GM18511 (cell line): ENCODE measurements around the gene ITPK1.
"Not testable (repeated sequence)": the region's sequence is repeated elsewhere in the genome, so short reads cannot be mapped to it uniquely, and the experiment has no call there.

ENCODE experiments used
- ATAC-seq: cut with Tn5 transposase; IDR thresholded peaks from one replicate; pipeline ENCODE4 v1.9.1; 2021; ENCODE audit warnings: mild to moderate bottlenecking, moderate library complexity; ENCODE audit not compliant: unreplicated experiment

Gene ITPK1

GRCh38 chr14:93115821-93116675 lies at the start of gene ITPK1:
Gene ITPK1 (minus strand): TSS chr14:93115925. CDS start chr14:93115163, 762 bp downstream.
- peak; percentile 66 for ATAC-seq

DNA sequence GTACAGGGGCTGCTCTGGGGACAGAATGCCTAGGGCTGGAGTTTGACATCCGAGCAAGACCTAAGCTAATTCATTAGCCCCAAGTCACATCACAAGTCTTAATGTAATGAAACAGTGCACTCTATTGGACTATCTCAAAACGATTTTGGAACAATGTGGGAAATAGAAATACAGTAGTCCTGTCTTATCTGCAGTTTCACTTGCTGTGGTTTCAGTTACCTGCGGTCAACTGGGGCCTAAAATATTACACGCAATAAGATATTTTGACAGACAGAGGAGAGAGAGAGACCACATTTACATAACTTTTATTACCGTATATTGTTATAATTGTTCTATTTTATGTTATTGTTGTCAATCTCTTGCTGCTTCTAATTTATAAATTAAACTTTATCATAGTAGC lies 47.8 kb upstream of the ITPK1 start:
- no peak for ATAC-seq

GRCh38 chr14:93161411-93161940 lies 45.8 kb upstream of the ITPK1 start:
- no peak for ATAC-seq

DNA sequence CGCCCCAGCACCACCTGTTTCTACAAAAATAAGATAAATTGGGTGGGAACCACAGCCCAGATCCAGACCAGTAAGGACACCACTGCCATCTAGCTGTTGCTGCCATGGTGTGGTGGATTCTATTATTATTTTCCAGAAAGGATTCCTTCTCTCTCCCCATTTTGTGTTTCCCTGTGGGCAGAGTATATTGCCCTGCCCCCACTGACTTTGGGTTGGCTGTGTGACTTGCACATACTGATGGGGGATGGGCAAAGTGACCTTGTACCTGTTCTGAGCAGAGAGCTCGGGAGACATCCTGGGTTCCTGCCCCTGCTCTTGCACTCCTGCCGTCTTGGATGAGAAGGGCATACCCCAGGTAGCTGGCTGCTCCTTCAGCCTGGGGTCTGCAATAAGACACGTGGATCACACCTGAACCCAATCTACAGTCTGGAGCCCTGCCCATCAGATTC lies 44.7 kb upstream of the ITPK1 start:
- ATAC-seq = no peak

GRCh38 chr14:93159625-93160352 lies 44.1 kb upstream of the ITPK1 start:
- not testable (repeated sequence) for ATAC-seq

- not testable (repeated sequence) for ATAC-seq
Observed at GRCh38 chr14:93158349-93158748, 42.6 kb upstream of the ITPK1 start.

GRCh38 chr14:93156693-93157369 lies 41.1 kb upstream of the ITPK1 start:
- no peak for ATAC-seq

DNA sequence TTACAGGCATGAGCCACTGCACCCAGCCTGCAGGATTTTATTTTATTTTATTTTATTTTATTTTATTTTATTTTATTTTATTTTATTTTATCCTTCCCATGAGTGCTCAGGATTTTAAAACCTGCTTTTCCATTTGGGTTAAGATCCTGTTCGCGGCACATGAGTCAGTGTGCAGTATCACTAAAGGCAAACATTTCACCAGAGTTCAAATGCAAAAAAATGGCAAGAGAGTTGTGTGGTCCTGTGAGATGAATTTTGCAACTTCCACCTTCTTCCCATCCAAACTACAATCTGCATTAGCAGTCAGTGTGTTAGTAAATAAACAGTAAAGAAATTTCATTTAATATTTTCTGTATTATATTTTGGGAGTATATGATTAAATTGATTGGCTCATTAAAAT lies 39.9 kb upstream of the ITPK1 start:
- no peak for ATAC-seq

DNA sequence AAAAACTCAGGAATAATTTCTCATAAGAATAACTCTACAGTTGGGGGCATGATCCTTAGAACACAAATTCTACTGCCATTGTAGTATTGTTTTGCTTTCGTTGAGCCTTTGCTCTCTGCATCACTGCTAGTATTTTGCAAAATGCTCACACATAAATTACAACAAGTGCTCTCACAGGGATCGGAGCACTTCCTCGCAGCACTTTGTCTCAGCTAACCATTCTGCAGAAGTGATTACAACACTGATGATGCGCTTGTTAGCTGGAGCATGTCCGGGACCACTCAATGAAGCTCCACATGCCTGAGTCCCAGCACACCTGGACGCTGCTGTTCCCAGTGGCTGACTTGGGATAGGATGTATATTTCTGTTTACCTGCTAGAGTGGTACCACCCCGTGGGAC lies 37.4 kb upstream of the ITPK1 start:
- no peak for ATAC-seq

DNA sequence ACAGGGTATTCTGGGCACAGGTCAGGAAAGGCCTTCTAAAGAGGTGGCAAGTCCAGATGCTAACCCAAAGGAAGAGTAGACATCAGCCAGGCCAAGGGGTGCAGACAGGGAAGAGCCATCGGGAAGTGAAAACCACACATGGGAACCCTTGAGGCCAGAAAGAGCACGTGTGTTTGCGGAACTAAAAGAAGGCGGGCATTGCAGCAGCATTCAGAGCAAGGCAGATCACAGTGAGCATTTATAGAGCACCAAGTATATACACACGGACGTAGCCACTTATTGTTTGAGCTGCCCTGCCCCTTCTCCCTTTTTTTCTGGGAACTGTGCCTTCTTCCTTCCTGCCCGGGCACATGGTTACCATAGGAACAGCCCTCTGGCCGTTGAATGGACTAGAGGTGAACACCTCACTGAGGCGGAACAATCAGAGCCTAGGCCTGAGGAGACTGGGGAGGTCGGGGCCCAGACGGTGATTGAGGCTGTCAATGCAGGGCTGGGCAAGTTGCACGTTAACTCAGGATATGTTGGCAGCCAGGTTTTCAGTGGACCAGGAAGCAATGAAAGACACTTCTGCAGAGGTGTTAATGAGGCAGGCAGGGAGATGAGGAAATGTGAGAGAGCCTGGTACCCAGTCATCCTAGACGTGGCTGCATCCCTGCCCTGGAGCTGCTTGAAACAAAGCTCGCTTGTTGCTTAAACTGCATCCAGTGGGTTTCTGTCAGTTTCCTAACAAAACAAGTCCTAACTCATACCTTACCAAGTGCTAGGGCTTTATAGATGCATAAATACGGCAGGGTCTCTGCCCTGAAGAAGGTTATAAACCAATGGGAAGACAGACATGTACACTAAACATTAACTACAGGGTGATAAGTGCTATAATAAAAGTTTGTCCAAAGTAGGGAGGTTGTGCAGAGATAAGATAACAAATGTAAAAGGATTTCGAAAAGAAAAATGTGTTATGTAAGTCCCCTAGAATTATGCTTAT lies 34.8 kb upstream of the ITPK1 start:
- ATAC-seq = no peak

- no peak for ATAC-seq
Observed at GRCh38 chr14:93148979-93149378, 33.3 kb upstream of the ITPK1 start.

GRCh38 chr14:93146119-93146518 lies 30.4 kb upstream of the ITPK1 start:
- no peak for ATAC-seq

DNA sequence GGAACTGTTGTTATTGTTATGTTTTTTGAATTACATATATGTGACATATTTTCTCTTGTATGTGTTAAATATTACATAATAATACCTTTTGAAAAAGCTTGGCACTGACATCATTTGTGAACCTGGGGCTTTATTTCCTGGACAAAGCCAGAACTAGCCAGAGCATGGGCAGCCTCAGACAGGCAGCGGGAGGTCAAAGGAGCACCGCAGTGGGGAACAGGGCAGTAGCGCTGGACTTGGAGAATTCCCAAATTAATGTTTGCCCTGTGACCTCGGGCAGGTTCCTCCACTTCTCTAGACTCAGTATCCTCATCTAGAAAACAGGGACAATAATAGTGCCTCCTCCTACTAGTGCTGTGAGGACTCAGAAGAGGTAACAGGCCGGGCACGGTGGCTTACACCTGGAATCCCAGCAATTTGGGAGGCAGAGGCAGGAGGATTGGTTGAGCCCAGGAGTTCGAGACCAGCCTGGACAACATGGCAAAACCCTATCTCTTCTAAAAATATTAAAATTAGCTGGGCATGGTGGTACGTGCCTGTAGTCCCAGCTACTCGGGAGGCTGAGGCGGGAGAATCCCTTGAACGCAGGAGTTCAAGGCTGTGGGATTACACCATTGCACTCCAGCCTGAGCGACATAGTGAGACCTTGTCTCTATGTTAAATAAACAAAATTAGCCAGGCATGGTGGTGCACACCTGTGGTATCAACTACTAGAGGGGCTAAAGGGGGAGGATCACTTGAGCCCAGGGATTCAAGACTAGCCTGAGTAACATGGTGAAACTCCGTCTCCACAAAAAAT lies 27.3 kb upstream of the ITPK1 start:
- ATAC-seq = no peak

DNA sequence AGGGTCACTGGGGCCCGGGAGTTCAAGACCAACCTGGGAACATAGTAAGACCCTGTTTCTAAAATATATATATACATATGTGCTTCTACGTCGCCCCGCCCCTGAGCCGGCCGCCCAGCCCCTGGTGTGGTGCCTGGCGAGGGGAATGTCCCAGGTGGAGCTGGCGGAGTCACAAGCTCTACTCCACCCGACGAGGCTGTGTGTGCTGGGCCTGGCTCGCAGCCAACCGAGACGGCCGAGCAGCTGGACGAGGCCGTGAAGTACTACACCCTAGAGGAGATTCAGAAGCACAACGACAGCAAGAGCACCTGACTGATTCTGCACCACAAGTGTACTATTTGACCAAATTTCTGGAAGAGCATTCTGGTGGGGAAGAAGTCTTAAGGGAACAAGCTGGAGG lies 22.1 kb upstream of the ITPK1 start:
- no peak for ATAC-seq

- not testable (repeated sequence) for ATAC-seq
Observed at GRCh38 chr14:93136508-93136907, 20.8 kb upstream of the ITPK1 start.

DNA sequence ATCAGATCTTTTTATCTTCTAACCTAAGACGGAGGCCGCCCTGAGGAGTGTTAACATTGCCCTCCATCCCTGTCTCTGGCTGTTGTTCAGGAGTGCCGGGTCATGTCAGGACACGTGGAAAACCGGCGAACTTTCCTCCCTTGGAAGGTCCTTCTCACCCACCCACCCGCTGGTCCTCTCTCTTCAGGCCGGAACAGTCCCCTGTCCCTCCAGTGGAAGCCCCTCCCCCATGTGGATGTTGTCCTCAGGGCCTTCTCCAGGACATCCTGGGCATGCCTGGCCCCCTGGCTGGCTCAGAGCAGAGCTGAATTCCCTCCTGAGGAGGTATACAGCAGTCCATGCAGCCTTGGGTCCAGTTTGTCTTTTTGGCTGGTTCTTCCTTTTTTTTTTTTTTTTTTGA lies 20.3 kb upstream of the ITPK1 start:
- ATAC-seq = no peak

- no peak for ATAC-seq
Observed at GRCh38 chr14:93135399-93135798, 19.7 kb upstream of the ITPK1 start.

DNA sequence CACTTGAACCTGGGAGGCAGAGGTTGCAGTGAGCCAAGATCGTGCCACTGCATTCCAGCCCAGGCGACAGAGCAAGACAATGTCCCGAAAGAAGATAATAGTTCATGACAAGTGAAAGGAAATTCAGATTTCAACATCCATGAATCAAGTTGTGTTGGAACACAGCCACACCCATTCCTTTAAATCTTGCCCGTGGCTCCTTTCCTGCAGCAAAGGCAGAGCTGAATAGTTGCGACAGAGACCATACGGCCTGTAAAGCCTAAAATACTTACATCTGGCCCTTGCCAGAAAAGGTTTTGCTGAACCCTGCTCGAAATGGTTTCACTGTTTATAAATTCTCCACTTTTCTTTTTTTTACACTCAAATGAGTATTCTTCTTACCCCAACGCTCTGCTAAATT lies 17.7 kb upstream of the ITPK1 start:
- no peak for ATAC-seq

DNA sequence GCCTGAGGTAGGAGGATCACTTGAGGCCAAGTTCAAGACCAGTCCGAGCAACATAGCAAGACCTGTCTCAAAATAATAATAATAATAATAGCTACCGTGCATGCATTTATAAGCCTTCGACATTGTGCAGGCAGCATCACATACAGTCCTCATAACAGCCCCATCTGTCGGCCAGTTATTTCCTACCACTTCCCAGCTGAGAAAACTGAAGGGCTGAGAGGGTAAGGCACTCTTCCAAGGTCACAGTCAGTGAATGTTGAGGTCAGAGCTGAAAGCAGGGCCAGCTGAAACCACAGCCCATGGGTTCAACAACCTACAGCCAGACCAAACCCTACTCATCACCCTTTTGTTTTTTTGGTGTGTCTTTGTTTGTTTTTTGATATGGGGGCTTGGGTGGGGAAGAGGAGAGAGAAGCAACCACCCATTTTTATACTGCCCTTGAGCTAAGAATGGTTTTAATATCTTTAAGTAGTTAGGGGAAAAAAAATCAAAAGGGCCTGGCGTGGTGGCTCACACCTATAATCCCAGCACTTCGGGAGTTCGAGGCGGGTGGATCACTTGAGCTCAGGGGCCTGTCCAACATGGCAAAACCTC lies 16.8 kb upstream of the ITPK1 start:
- no peak for ATAC-seq
